Esophagus muscularis mucosa (tissue), 3 donors: ENCODE measurements around the gene SETD4.

Source experiments
- CTCF ChIP-seq, 3 experiments: fragments of 200-600 bp in 2 of 3; fragments of 450-650 bp in 1 of 3; sonication (generic) in 2 of 3; IDR thresholded peaks; one replicate each; pipeline ENCODE4 v1.5.1; 2017 to 2019; ENCODE audit warnings: antibody characterized with exemption in 3 of 3, mild to moderate bottlenecking in 2 of 3, moderate library complexity in 1 of 3
- POLR2AphosphoS5 ChIP-seq, 2 donors: sonication (generic); formaldehyde crosslinking; IDR thresholded peaks; one replicate each; pipeline ENCODE4 v1.6.1; 2017; ENCODE audit warnings: antibody characterized with exemption in 2 of 2

GRCh38 chr21:36098182-36098532 lies 37.8 kb upstream of the SETD4 start:
- TF ChIP-seq CTCF (IDR thresholded peaks at IDR 0.05) = no peak
- TF ChIP-seq POLR2AphosphoS5 (IDR thresholded peaks at IDR 0.05) = no peak
